HG03439 (cell line): ENCODE measurements around the gene GLDC.
"Not testable (repeated sequence)": the region's sequence is repeated elsewhere in the genome, so short reads cannot be mapped to it uniquely, and the experiment has no call there.

Experiments used
- ATAC-seq: cut with Tn5 transposase; IDR thresholded peaks from one replicate; pipeline ENCODE4 v1.9.1; 2021; ENCODE audit warnings: mild to moderate bottlenecking, moderate library complexity; ENCODE audit not compliant: unreplicated experiment

The GLDC gene

GRCh38 chr9:6645355-6646292 is at the start of gene GLDC:
Gene GLDC, minus strand, starts transcription at chr9:6645729. Its CDS starts 230 bp downstream, at chr9:6645499.
- peak; percentile 91 for ATAC-seq

GRCh38 chr9:6692881-6693361 is 47.4 kb upstream of the GLDC start:
- ATAC-seq = no peak

DNA sequence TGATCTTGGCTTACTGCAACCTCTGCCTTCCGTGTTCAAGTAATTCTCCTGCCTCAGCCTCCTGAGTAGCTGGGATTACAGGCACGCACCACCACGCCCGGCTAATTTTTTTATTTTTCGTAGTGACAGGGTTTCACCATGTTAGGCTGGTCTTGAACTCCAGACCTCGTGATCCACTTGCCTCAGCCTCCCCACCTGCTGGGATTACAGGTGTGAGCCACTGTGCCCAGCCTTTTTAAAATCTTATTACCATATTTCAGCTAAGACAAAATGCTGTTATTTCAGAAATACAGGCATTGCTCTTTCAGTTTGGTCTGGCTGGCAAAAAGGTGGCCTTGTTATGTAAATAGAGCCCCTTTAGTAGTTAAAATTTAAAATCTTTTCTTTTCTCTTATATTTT is 46.9 kb upstream of the GLDC start:
- ATAC-seq = no peak

DNA sequence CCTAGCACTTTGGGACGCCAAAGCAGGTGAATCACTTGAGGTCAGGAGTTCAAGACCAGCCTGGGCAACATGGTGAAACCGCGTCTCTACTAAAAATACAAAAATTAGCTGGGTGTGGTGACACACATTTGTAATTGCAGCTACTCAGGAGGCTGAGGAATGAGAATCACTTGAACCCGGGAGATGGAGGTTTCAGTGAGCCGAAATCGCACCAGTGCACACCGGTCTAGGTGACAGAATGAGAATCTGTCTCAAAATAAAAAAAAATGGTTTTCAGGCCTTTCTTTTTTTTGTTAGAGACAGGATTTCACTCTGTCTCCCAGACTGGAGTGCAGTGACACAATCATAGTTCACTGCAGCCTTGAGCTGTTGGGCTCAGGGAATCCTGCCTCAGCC is 45.1 kb upstream of the GLDC start:
- ATAC-seq = not testable (repeated sequence)

GRCh38 chr9:6689893-6690674 is 44.6 kb upstream of the GLDC start:
- no peak for ATAC-seq

DNA sequence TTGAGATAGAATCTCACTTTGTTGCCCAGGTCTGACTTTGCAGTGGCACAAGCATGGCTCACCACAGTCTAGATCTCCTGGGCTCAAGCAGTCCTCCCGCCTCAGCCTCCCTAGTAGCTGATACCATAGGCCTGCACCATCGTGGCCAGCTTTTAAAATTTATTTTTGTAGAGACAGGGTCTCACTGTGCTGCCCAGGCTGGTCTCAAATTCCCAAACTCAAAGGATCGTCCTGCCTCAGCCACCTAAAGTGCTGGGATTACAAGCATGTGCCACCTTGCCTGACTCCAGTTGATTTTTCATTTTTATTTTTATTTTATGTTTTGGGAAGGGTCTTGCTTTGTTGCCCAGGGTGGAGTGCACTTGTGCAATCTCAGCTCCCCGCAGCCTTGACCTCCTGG is 41.7 kb upstream of the GLDC start:
- no peak for ATAC-seq

DNA sequence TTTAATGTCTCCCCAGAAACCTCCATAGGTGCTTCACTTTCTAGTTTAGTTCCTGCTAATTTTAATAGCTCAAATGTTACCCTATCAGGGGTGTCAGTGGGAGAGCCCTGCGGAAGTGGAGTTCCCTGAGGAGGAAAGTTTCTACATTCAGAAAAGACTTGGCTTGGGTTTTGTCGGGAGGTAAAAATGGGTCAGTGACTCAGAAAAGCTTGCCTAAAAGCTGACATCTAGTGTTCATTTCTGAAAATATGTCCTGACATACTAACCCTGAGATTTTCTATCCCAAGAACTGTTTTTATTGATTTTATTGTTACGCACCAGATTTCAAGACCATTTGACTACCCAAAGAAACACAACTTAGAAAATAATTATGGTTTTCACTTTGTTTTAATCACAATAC is 40.9 kb upstream of the GLDC start:
- ATAC-seq = no peak

GRCh38 chr9:6681957-6682501 is 36.5 kb upstream of the GLDC start:
- ATAC-seq = no peak

GRCh38 chr9:6681147-6681956 is 35.8 kb upstream of the GLDC start:
- peak; percentile 70 for ATAC-seq

DNA sequence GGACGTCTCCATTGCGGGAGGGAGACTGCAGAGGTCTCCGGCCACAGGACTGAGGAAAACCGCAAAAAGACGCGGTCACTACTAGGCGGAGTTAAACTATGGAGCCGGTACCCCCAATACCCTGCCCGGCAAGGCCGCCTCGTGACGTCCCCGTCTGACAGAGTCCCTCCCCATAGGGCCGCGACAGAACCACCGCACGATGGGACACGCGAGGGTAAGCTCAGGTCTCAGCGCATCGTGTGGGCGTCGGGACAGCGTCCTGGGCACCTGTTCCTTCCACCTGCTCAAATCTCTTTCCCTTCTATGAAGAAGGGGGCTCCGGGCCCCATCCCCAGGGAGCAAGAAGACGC is 35.2 kb upstream of the GLDC start:
- ATAC-seq = peak; percentile 29

DNA sequence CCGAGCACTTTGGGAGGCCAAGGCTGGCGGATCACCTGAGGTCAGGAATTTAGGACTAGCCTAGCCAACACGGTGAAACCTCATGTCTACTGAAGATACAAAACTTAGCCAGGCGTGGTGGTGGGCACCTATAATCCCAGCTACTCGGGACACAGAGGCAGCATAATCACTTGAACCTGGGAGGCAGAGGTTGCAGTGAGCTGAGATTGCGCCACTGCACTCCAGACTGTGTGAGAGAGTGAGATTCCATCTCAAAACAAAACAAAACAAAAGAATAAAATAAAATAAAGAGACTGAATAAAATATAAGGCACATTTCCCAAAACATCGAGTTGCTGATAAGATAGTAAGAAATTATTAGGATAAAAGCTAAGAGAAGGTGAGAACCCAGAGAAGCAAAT is 32.3 kb upstream of the GLDC start:
- no peak for ATAC-seq

GRCh38 chr9:6676254-6676921 is 30.9 kb upstream of the GLDC start:
- ATAC-seq = no peak

GRCh38 chr9:6675268-6675667 is 29.7 kb upstream of the GLDC start:
- ATAC-seq = no peak

- ATAC-seq = no peak
These were observed 27.9 kb upstream of the GLDC start for GRCh38 chr9:6673326-6674025.

- ATAC-seq = no peak
These were observed 26.6 kb upstream of the GLDC start for GRCh38 chr9:6672118-6672517.

GRCh38 chr9:6671416-6671815 is 25.9 kb upstream of the GLDC start:
- no peak for ATAC-seq

GRCh38 chr9:6669881-6670280 is 24.4 kb upstream of the GLDC start:
- ATAC-seq = no peak

- no peak for ATAC-seq
These were observed 22.2 kb upstream of the GLDC start for GRCh38 chr9:6667633-6668280.

DNA sequence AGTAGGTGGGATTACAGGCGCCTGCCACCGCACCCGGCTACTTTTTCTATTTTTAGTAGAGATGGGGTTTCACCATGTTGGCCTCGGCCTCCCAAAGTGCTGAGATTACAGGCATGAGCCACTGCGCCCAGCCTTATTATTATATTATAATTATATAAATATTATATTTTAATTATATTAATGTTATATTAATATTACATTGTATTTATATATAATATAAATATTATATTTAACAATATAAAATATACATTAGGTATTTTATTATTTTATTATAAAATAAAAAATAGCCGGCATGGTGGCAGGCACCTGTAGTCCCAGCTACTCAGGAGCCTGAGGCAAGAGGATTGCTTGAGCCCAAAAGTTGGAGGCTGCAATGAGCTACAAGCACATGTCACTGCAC is 21.6 kb upstream of the GLDC start:
- no peak for ATAC-seq
